Measurements from ENCODE around the gene KCNQ2.
"Not testable (repeated sequence)": the region's sequence is repeated elsewhere in the genome, so short reads cannot be mapped to it uniquely, and the experiment has no call there.

The KCNQ2 gene

GRCh38 chr20:63471981-63472831, at the start of gene KCNQ2:
Gene KCNQ2 (minus strand): TSS chr20:63472655. CDS start chr20:63472463, 192 bp downstream.
- no peak for DNase-seq (ENCODE audit: low spot score)

GRCh38 chr20:63521602-63522001, 49.1 kb upstream of the KCNQ2 start:
- DNase-seq (ENCODE audit: low spot score): no peak

GRCh38 chr20:63520934-63521601, 48.6 kb upstream of the KCNQ2 start:
- peak; percentile 65 for DNase-seq (ENCODE audit: low spot score)

GRCh38 chr20:63520504-63520933, 48.1 kb upstream of the KCNQ2 start, which contains the start of gene PPDPF:
Gene PPDPF (plus strand): TSS chr20:63520765. CDS start chr20:63521309, 544 bp downstream.
- DNase-seq (ENCODE audit: low spot score): peak; percentile 81

- peak; percentile 63 for DNase-seq (ENCODE audit: low spot score)
Measured at GRCh38 chr20:63519668-63520503, 47.4 kb upstream of the KCNQ2 start.

- no peak for DNase-seq (ENCODE audit: low spot score)
Measured at GRCh38 chr20:63518946-63519667, 46.7 kb upstream of the KCNQ2 start.

GRCh38 chr20:63518351-63518861, 46.0 kb upstream of the KCNQ2 start:
- DNase-seq (ENCODE audit: low spot score): no peak

GRCh38 chr20:63517376-63518309, 45.2 kb upstream of the KCNQ2 start:
- DNase-seq (ENCODE audit: low spot score): no peak

- not testable (repeated sequence) for DNase-seq (ENCODE audit: low spot score)
Measured at GRCh38 chr20:63514520-63514919, 42.1 kb upstream of the KCNQ2 start.

- DNase-seq (ENCODE audit: low spot score): no peak
Measured at GRCh38 chr20:63513207-63513606, 40.8 kb upstream of the KCNQ2 start.

GRCh38 chr20:63509088-63509564, 36.7 kb upstream of the KCNQ2 start:
- no peak for DNase-seq (ENCODE audit: low spot score)

GRCh38 chr20:63508072-63508768, 35.8 kb upstream of the KCNQ2 start:
- DNase-seq (ENCODE audit: low spot score): no peak

- DNase-seq (ENCODE audit: low spot score): no peak
Measured at GRCh38 chr20:63507083-63507743, 34.8 kb upstream of the KCNQ2 start.

GRCh38 chr20:63505723-63506122, 33.3 kb upstream of the KCNQ2 start:
- DNase-seq (ENCODE audit: low spot score): no peak

- DNase-seq (ENCODE audit: low spot score): no peak
Measured at GRCh38 chr20:63505281-63505680, 32.8 kb upstream of the KCNQ2 start.

GRCh38 chr20:63504642-63505041, 32.2 kb upstream of the KCNQ2 start:
- DNase-seq (ENCODE audit: low spot score): no peak

GRCh38 chr20:63503524-63503923, 31.1 kb upstream of the KCNQ2 start:
- no peak for DNase-seq (ENCODE audit: low spot score)

- DNase-seq (ENCODE audit: low spot score): no peak
Measured at GRCh38 chr20:63502671-63503172, 30.3 kb upstream of the KCNQ2 start.

All from CD4-positive, alpha-beta T cell treated with Interleukin-6 at 100 ng/mL for 8 hours (primary cell).